Neural cell (in vitro differentiated cells): ENCODE measurements around the gene RNF25. TPM values are rescaled to one million over a fixed set of nuclear protein-coding genes. Genes with fewer than 3 reads are reported as not detected.

Experiments
- H2AFZ ChIP-seq: fragments of 200-600, 300-800 bp; sonication (generic), shearing (Covaris generic); 2 replicates; pipeline ENCODE4 v1.6.0; 2014; ENCODE audit warnings: low read depth, mild to moderate bottlenecking, antibody characterized with exemption, low read length, moderate library complexity
- H3F3A ChIP-seq: fragments of 200-600 bp; shearing (Covaris generic); 2 replicates; pipeline ENCODE4 v1.6.1; 2016; ENCODE audit warnings: mild to moderate bottlenecking, moderate library complexity, mixed read lengths, antibody characterized with exemption, low read length; ENCODE audit not compliant: insufficient read depth, poor library complexity, severe bottlenecking
- H3K27ac ChIP-seq: fragments of 200-600, 300-800 bp; sonication (generic), shearing (Covaris generic); 2 replicates; pipeline ENCODE4 v1.5.1; 2014; ENCODE audit warnings: mild to moderate bottlenecking, low read length, moderate library complexity
- H3K27me3 ChIP-seq: fragments of 300-800, 200-600 bp; sonication (generic), shearing (Covaris generic); 2 replicates; pipeline ENCODE4 v1.6.0; 2014; ENCODE audit warnings: mild to moderate bottlenecking, low read depth, low read length, moderate library complexity; ENCODE audit not compliant: insufficient read depth
- H3K36me3 ChIP-seq: fragments of 300-800, 200-600 bp; sonication (generic), shearing (Covaris generic); 2 replicates; pipeline ENCODE4 v1.5.1; 2014; ENCODE audit warnings: mild to moderate bottlenecking, antibody characterized with exemption, low read length, moderate library complexity; ENCODE audit not compliant: insufficient read depth
- H3K4me2 ChIP-seq: fragments of 300-800, 200-600 bp; sonication (generic), shearing (Covaris generic); 2 replicates; pipeline ENCODE4 v1.6.0; 2014; ENCODE audit warnings: mild to moderate bottlenecking, low read length
- H3K4me3 ChIP-seq: fragments of 300-800, 200-600 bp; sonication (generic), shearing (Covaris generic); 2 replicates; pipeline ENCODE4 v1.5.1; 2014; ENCODE audit warnings: mild to moderate bottlenecking, low read length, moderate library complexity
- H3K79me2 ChIP-seq: fragments of 200-600 bp; shearing (Covaris generic); replicated peaks from 2 replicates; pipeline ENCODE4 v1.6.0; 2014; ENCODE audit warnings: mild to moderate bottlenecking, low read length, moderate library complexity; ENCODE audit not compliant: insufficient read depth
- H3K9ac ChIP-seq: fragments of 300-800, 200-600 bp; sonication (generic), shearing (Covaris generic); 2 replicates; pipeline ENCODE4 v1.6.1; 2016; ENCODE audit warnings: mild to moderate bottlenecking, low read length, mixed read lengths
- H3K9me2 ChIP-seq: fragments of 200-600 bp; shearing (Covaris generic); 2 replicates; pipeline ENCODE4 v1.6.1; 2016; ENCODE audit warnings: mild to moderate bottlenecking, low read length, mixed read lengths; ENCODE audit not compliant: insufficient read depth
- H3K9me3 ChIP-seq: fragments of 200-600, 300-800 bp; sonication (generic), shearing (Covaris generic); 2 replicates; pipeline ENCODE4 v1.6.1; 2016; ENCODE audit warnings: mild to moderate bottlenecking, mixed run types, low read length, moderate library complexity, mixed read lengths
- H4K20me1 ChIP-seq: fragments of 200-600 bp; shearing (Covaris generic); 2 replicates; pipeline ENCODE4 v1.6.1; 2016; ENCODE audit warnings: mild to moderate bottlenecking, mixed run types; ENCODE audit not compliant: insufficient read depth
- CTCF ChIP-seq: fragments of 450-650 bp; IDR thresholded peaks from 2 replicates; pipeline ENCODE4 v1.5.1; 2014; ENCODE audit warnings: antibody characterized with exemption, mild to moderate bottlenecking, moderate library complexity; ENCODE audit not compliant: poor library complexity, severe bottlenecking
- EP300 ChIP-seq: fragments of 450-650 bp; conservative IDR thresholded peaks from 2 replicates; pipeline ENCODE4 v1.6.1; 2014; ENCODE audit warnings: antibody characterized with exemption, mild to moderate bottlenecking, moderate library complexity; ENCODE audit not compliant: poor library complexity, severe bottlenecking
- EZH2 ChIP-seq: fragments of 200-600, 300-800 bp; shearing (Covaris generic), sonication (generic); IDR thresholded peaks from 2 replicates; pipeline ENCODE4 v1.6.1; 2014; ENCODE audit warnings: antibody characterized with exemption, low read length, borderline replicate concordance, mild to moderate bottlenecking; ENCODE audit not compliant: insufficient read depth, poor library complexity, severe bottlenecking
- MXI1 ChIP-seq: fragments of 450-650 bp; conservative IDR thresholded peaks from 2 replicates; pipeline ENCODE4 v1.6.1; 2014; ENCODE audit warnings: antibody characterized with exemption, mild to moderate bottlenecking; ENCODE audit not compliant: poor library complexity, severe bottlenecking
- POLR2AphosphoS5 ChIP-seq: IDR thresholded peaks from 2 replicates; pipeline ENCODE4 v1.6.1; 2012
- RAD21 ChIP-seq: fragments of 450-650 bp; conservative IDR thresholded peaks from 2 replicates; pipeline ENCODE4 v1.6.1; 2014; ENCODE audit warnings: antibody characterized with exemption, mild to moderate bottlenecking, moderate library complexity
- REST ChIP-seq: IDR thresholded peaks from 2 replicates; pipeline ENCODE4 v1.6.1; 2012; ENCODE audit warnings: borderline replicate concordance
- SMC3 ChIP-seq: fragments of 450-650 bp; conservative IDR thresholded peaks from 2 replicates; pipeline ENCODE4 v1.6.1; 2014; ENCODE audit warnings: antibody characterized with exemption, mild to moderate bottlenecking, moderate library complexity; ENCODE audit not compliant: poor library complexity
- TAF1 ChIP-seq: IDR thresholded peaks from 2 replicates; pipeline ENCODE4 v1.6.1; 2012; ENCODE audit warnings: low read depth
- polyA plus RNA-seq: library from polyadenylated mRNA; depleted of rRNA; stranded (reverse); fragments of >200 nt; gene quantifications from 2 replicates; pipeline ENCODE4 v1.2.3, GENCODE V29; 2014

Gene RNF25
- polyA plus RNA-seq, 1 donor from 2014 or later = 86.0 TPM

GRCh38 chr2:218709908-218710307, 38.1 kb upstream of the RNF25 start:
- Histone ChIP-seq H3K9me3 (no peaks in the 10 kb centered on the region), H3K4me3 (peak overlapping the region; percentile 90), H3K9me2 (no peaks in the 10 kb centered on the region), H3K36me3 (no peaks in the 10 kb centered on the region), H3K27ac (no peak overlapping the region), H3K27me3 (no peaks in the 10 kb centered on the region), H3K4me2 (no peak overlapping the region), H3F3A (no peaks in the 10 kb centered on the region), H3K9ac (no peak overlapping the region), H2AFZ (peak overlapping the region; percentile 54), H3K79me2 (peaks cover 20% of the 10 kb centered on the region), H4K20me1 (no peaks in the 10 kb centered on the region)
- TF ChIP-seq CTCF = no peak
- TF ChIP-seq POLR2AphosphoS5 = no peak
- TF ChIP-seq RAD21 = no peak
- no peak for TF ChIP-seq EP300
- TF ChIP-seq SMC3 = no peak
- TF ChIP-seq TAF1 = no peak
- TF ChIP-seq REST = no peak
- no peak for TF ChIP-seq MXI1
- TF ChIP-seq EZH2 = no peak

GRCh38 chr2:218708086-218708485, 36.3 kb upstream of the RNF25 start:
- Histone ChIP-seq H3K9me2 (no peaks in the 10 kb centered on the region), H4K20me1 (no peaks in the 10 kb centered on the region), H3K4me3 (no peak overlapping the region), H3K27ac (no peak overlapping the region), H2AFZ (no peak overlapping the region), H3K36me3 (no peaks in the 10 kb centered on the region), H3K4me2 (no peak overlapping the region), H3K27me3 (no peaks in the 10 kb centered on the region), H3K9me3 (no peaks in the 10 kb centered on the region), H3K79me2 (peaks cover 14% of the 10 kb centered on the region), H3K9ac (no peak overlapping the region), H3F3A (no peaks in the 10 kb centered on the region)
- TF ChIP-seq REST = no peak
- TF ChIP-seq SMC3 = no peak
- no peak for TF ChIP-seq POLR2AphosphoS5
